Measurements from ENCODE around the gene ADCY6. TPM values are rescaled to one million over a fixed set of nuclear protein-coding genes. Genes with fewer than 3 reads are reported as not detected.

Gene ADCY6
- total and polyA plus RNA-seq, 11 donors, result 60.6 to 145 (median 104) TPM

DNA sequence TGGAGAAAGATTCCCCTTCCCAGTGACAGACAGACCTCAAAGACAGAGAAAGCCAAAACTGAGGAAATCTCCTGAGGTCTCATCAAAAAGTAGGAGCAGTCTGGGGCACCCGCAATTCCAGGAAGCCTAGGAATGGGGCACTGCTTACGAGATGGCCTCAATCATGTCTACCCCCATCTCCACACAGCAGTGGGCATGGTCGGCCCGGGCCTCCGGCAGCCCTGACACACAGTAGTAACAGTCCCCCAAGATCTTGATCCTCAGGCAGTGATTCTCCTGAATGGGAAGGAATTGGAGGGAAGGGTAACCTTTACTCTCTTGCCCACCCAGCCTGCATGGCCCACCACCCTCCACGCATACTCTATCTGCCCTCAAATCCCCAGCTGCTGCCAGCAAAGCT, 11.9 kb downstream of the ADCY6 start:
- intact Hi-C loops (cut with DNase I), result no loop called here
- TF ChIP-seq POLR2A (IDR thresholded peaks at IDR 0.05) (no peak), CTCF (IDR thresholded peaks at IDR 0.05) (no peak)
- Histone ChIP-seq H3K4me3 (no peak overlapping the region), H3K27me3 (no peaks in the 10 kb centered on the region), H3K4me1 (peaks cover 10 to 69% (median 44%) of the 10 kb centered on the region in 12 donors), H3K27ac (peak overlapping the region in 7 of 12 donors; percentile 89 to 99 (median 96)), H3K9me3 (no peaks in the 10 kb centered on the region), H3K36me3 (peaks cover 0 to 66% (median 57%) of the 10 kb centered on the region in 9 donors)
- ATAC-seq, result no peak
- DNase-seq, result no peak
- 82 to 86% (median 85%) methylated on average over 6 of the region's 6 CpGs for WGBS, 4 donors

- Histone ChIP-seq H3K27ac (peak overlapping the region in 4 of 12 donors; percentile 15 to 96 (median 31)), H3K36me3 (peaks cover 0 to 71% (median 65%) of the 10 kb centered on the region in 9 donors), H3K4me3 (no peak overlapping the region), H3K9me3 (no peaks in the 10 kb centered on the region), H3K4me1 (peaks cover 10 to 61% (median 35%) of the 10 kb centered on the region in 12 donors), H3K27me3 (no peaks in the 10 kb centered on the region)
- intact Hi-C loops (cut with DNase I), result no loop called here
- ATAC-seq, result no peak
- TF ChIP-seq POLR2A (IDR thresholded peaks at IDR 0.05), result no peak
- TF ChIP-seq CTCF (IDR thresholded peaks at IDR 0.05), result no peak
- no peak for DNase-seq
- 78 to 89% (median 87%) methylated on average over 28 to 29 of the region's 29 CpGs for WGBS, 4 donors
Observed at GRCh38 chr12:48775991-48776649, 12.8 kb downstream of the ADCY6 start.

DNA sequence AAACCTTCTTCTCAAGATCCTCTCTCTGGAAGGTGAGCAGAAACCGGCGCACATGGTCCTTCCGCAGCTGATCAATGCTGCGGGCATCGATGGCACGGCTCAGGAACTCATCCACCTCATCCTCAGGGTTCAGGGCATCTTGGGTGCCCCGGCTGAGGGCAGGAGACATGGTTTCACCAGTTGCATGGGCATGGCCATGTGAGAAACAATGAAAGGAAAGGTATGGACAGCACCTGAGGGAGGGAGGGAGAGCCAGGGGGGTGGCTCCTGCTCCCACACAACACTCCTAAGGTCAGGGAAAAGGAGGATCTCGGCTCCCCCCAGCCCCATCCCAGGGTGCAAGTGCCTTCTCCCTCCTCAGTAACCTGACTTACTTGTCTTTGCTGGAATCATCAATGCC, 13.6 kb downstream of the ADCY6 start:
- 92 to 96% (median 94%) methylated on average over 8 of the region's 8 CpGs for WGBS, 4 donors
- Histone ChIP-seq H3K9me3 (no peaks in the 10 kb centered on the region), H3K27me3 (no peaks in the 10 kb centered on the region), H3K4me1 (peaks cover 8 to 53% (median 29%) of the 10 kb centered on the region in 12 donors), H3K27ac (peak overlapping the region in 3 of 12 donors; percentile 15 to 96 (median 28)), H3K36me3 (peaks cover 0 to 80% (median 73%) of the 10 kb centered on the region in 9 donors), H3K4me3 (no peak overlapping the region)
- intact Hi-C loops (cut with DNase I), result no loop called here
- no peak for TF ChIP-seq POLR2A (IDR thresholded peaks at IDR 0.05)
- no peak for TF ChIP-seq CTCF (IDR thresholded peaks at IDR 0.05)
- DNase-seq (no peak), ATAC-seq (no peak)

DNA sequence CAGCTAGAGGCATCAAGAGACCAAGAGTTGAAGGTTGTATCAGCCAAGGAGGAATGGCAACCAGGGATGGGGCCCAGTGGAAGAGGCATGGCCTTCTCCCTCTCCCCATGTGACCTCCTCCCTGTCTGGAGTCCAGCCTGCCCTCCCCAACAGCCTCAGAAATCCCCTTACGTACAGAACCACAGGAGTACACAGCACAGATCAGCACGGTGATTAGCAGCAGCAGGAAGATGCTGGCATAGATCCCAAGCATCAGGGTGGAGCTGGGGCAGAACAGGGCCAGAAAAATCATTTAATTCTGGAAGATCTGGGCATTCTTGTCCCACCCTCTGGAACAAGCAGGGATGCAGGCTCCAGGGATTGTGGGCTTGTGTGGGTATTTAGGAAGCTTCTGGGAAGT, 14.4 kb downstream of the ADCY6 start:
- Histone ChIP-seq H3K36me3 (peaks cover 0 to 87% (median 79%) of the 10 kb centered on the region in 9 donors), H3K4me3 (no peak overlapping the region), H3K4me1 (peaks cover 3 to 45% (median 22%) of the 10 kb centered on the region in 12 donors), H3K9me3 (no peaks in the 10 kb centered on the region), H3K27me3 (no peaks in the 10 kb centered on the region), H3K27ac (peak overlapping the region in 1 of 12 donors; percentile 15)
- no peak for ATAC-seq
- intact Hi-C loops (cut with DNase I), result no loop called here
- DNase-seq, result no peak
- TF ChIP-seq CTCF (IDR thresholded peaks at IDR 0.05) (no peak), POLR2A (IDR thresholded peaks at IDR 0.05) (no peak)
- 12 to 37% (median 21%) methylated on average over 2 of the region's 2 CpGs for WGBS, 4 donors

Data from heart left ventricle (tissue), 16 donors.